Measurements from ENCODE around the gene TIMM10. TPM values are rescaled to one million over a fixed set of nuclear protein-coding genes. Genes with fewer than 3 reads are reported as not detected.

TIMM10 gene
- total RNA-seq, 4 donors from 2014 or later = 16.8 to 39.6 (median 19.6) TPM

GRCh38 chr11:57479021-57479663 lies 51.4 kb downstream of the TIMM10 start:
- Histone ChIP-seq H3K4me1 (peaks cover 0 to 32% (median 23%) of the 10 kb centered on the region in 4 donors), H3K27me3 (no peaks in the 10 kb centered on the region), H3K27ac (no peak overlapping the region), H3K4me3 (no peak overlapping the region), H3K9me3 (no peaks in the 10 kb centered on the region), H3K36me3 (no peaks in the 10 kb centered on the region)
- no peak for DNase-seq
- TF ChIP-seq CTCF (IDR thresholded peaks at IDR 0.05) (no peak), POLR2A (IDR thresholded peaks at IDR 0.05) (no peak)

Small RNAs within 50 kb of the gene (small RNA-seq; reads per million reads assigned to genes)
- 0 reads per million in 2 donors for gene RN7SL605P

Other genes with a start within 250 kb of the TIMM10 start
- gene TNKS1BP1, start 205.8 kb downstream of the TIMM10 start, total RNA-seq = 100 to 1,000 TPM in 3 of 4 donors, 10 to 100 TPM in 1; 91.8 to 156 (median 139) TPM
- 100 to 1,000 TPM in 1 of 4 donors, 10 to 100 TPM in 3; 39.9 to 106 (median 50.6) TPM for gene SSRP1, start 194.9 kb downstream of the TIMM10 start, total RNA-seq
- gene P2RX3, start 192.4 kb downstream of the TIMM10 start, total RNA-seq = under 1 TPM in 1 of 4 donors, not detected in 3; 0.80 TPM
- not detected for gene PRG3, start 149.6 kb downstream of the TIMM10 start, total RNA-seq
- gene PRG2, start 140.1 kb downstream of the TIMM10 start, total RNA-seq = not detected
- 10 to 100 TPM in 3 of 4 donors, 1 to 10 TPM in 1; 5.1 to 38.8 (median 17.6) TPM for gene SLC43A3, start 103.6 kb downstream of the TIMM10 start, total RNA-seq
- gene RTN4RL2, start 70.2 kb downstream of the TIMM10 start, total RNA-seq = 1 to 10 TPM in 1 of 4 donors, not detected in 3; 1.2 TPM
- 10 to 100 TPM in 3 of 4 donors, 1 to 10 TPM in 1; 4.6 to 19.0 (median 11.2) TPM for gene SLC43A1, start 15.1 kb downstream of the TIMM10 start, total RNA-seq
- not detected for gene SMTNL1, start 6.8 kb upstream of the TIMM10 start, total RNA-seq
- gene UBE2L6, start 36.9 kb upstream of the TIMM10 start, total RNA-seq = 10 to 100 TPM; 15.6 to 66.0 (median 25.1) TPM
- 100 to 1,000 TPM in 2 of 4 donors, 10 to 100 TPM in 2; 29.9 to 158 (median 93.1) TPM for gene SERPING1, start 66.9 kb upstream of the TIMM10 start, total RNA-seq
- gene YPEL4, start 119.2 kb upstream of the TIMM10 start, total RNA-seq = 1 to 10 TPM in 1 of 4 donors, under 1 TPM in 3; 0.35 to 2.5 (median 0.71) TPM
- gene CLP1, start 127.0 kb upstream of the TIMM10 start, total RNA-seq = 10 to 100 TPM in 3 of 4 donors, 1 to 10 TPM in 1; 9.1 to 16.1 (median 12.8) TPM
- gene ZDHHC5, start 137.4 kb upstream of the TIMM10 start, total RNA-seq = 10 to 100 TPM; 27.2 to 69.7 (median 60.1) TPM
- 10 to 100 TPM in 3 of 4 donors, 1 to 10 TPM in 1; 3.0 to 26.4 (median 21.5) TPM for gene MED19, start 181.5 kb upstream of the TIMM10 start, total RNA-seq
- 10 to 100 TPM; 18.2 to 86.0 (median 74.9) TPM for gene TMX2, start 181.8 kb upstream of the TIMM10 start, total RNA-seq
- gene SELENOH, start 210.7 kb upstream of the TIMM10 start, total RNA-seq = 10 to 100 TPM; 42.0 to 50.5 (median 46.5) TPM
- not detected for gene BTBD18, start 221.1 kb upstream of the TIMM10 start, total RNA-seq
- 100 to 1,000 TPM; 205 to 366 (median 346) TPM for gene CTNND1, start 231.0 kb upstream of the TIMM10 start, total RNA-seq